ENCODE measurements around the gene IL27RA. TPM values are rescaled to one million over a fixed set of nuclear protein-coding genes. Genes with fewer than 3 reads are reported as not detected.
"Not testable (repeated sequence)": the region's sequence is repeated elsewhere in the genome, so short reads cannot be mapped to it uniquely, and the experiment has no call there.

The IL27RA gene
- total RNA-seq, 4 donors from 2014 or later = 3.0 to 5.5 (median 4.5) TPM

DNA sequence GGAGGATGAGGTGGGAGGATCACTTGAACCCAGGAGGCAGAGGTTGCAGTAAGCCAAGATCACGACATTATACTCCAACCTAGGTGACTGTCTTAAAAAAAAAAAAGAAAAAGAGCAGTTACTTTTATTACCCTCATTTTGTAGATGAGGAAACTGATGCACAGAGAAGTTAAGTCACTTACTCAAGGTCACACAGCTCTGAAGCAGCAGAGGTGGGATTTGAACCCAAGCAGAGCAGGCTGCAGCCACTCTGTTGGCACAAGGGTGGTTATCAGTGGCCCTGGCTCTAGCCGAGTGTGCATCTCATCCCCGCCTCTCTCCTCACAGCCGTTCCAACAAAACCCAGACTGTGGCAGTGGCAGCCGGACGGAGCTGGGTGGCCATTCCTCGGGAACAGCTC, 7.6 kb downstream of the IL27RA start:
- Histone ChIP-seq H3K27me3 (peaks cover 0 to 2% (median 0%) of the 10 kb centered on the region in 4 donors), H3K4me3 (no peak overlapping the region), H3K36me3 (no peaks in the 10 kb centered on the region), H3K27ac (replicated peaks in 1 of 4) (no peak overlapping the region), H3K4me1 (peaks cover 0 to 10% (median 8%) of the 10 kb centered on the region in 4 donors), H3K9me3 (no peaks in the 10 kb centered on the region)
- WGBS = 81% methylated on average over 6 of the region's 7 CpGs
- no peak for DNase-seq (ENCODE audit: extremely low spot score)
- no peak for TF ChIP-seq EP300 (IDR thresholded peaks at IDR 0.05)
- TF ChIP-seq, protein P1, sequence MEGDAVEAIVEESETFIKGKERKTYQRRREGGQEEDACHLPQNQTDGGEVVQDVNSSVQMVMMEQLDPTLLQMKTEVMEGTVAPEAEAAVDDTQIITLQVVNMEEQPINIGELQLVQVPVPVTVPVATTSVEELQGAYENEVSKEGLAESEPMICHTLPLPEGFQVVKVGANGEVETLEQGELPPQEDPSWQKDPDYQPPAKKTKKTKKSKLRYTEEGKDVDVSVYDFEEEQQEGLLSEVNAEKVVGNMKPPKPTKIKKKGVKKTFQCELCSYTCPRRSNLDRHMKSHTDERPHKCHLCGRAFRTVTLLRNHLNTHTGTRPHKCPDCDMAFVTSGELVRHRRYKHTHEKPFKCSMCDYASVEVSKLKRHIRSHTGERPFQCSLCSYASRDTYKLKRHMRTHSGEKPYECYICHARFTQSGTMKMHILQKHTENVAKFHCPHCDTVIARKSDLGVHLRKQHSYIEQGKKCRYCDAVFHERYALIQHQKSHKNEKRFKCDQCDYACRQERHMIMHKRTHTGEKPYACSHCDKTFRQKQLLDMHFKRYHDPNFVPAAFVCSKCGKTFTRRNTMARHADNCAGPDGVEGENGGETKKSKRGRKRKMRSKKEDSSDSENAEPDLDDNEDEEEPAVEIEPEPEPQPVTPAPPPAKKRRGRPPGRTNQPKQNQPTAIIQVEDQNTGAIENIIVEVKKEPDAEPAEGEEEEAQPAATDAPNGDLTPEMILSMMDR (IDR thresholded peaks at IDR 0.05) = no peak
- intact Hi-C loops (cut with DNase I) = no loop called here

DNA sequence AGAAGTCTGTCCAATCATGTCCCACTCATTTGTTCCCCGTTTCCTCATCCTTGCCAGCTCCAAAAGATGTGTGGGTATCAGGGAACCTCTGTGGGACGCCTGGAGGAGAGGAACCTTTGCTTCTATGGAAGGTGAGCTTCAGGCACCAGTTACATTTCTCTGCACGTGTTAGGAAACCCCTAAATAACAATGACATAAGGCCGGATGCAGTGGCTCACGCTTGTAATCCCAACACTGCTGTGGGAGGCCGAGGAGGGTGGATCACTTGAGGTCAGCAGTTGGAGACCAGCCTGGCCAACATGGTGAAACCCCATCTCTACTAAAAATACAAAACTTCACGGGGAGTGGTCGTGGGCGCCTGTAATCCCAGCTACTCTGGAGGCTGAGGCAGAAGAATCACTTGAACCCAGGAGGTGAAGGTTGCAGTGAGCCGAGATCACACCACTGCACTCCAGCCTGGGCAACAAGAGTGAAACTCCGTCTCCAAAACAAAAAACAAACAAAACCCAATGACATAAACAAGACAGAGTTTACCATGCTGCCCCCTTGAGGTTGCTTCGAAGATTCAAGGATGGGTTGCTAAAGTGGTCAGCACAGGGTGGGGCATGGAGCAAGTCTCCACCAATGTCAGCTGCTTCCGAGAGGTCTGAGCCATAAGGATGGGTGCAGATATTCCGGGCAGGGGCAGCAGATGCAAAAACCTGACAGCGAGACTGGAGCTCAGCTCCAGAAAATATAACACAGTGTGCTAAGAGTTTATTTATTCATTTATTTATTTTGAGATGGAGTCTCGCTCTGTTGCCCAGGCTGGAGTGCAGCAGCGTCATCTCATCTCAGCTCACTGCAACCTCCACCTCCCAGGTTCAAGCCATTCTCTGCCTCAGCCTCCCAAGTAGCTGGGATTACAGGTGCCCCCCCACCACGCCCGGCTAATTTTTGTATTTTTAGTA, 11.4 kb downstream of the IL27RA start:
- WGBS = 71% methylated on average over 18 of the region's 19 CpGs
- H3K27me3 ChIP-seq; intact Hi-C loops (cut with DNase I); H3K4me1 ChIP-seq; H3K36me3 ChIP-seq; H3K9me3 ChIP-seq; H3K4me3 ChIP-seq: not testable (repeated sequence)
- TF ChIP-seq, protein P1 (IDR thresholded peaks at IDR 0.05) = peak; percentile 31 to 55 (median 41)
- DNase-seq (ENCODE audit: extremely low spot score) = peak; percentile 90
- H3K27ac ChIP-seq (replicated peaks in 1 of 4) = peak overlapping the region in 1 of 4 donors; percentile 23

DNA sequence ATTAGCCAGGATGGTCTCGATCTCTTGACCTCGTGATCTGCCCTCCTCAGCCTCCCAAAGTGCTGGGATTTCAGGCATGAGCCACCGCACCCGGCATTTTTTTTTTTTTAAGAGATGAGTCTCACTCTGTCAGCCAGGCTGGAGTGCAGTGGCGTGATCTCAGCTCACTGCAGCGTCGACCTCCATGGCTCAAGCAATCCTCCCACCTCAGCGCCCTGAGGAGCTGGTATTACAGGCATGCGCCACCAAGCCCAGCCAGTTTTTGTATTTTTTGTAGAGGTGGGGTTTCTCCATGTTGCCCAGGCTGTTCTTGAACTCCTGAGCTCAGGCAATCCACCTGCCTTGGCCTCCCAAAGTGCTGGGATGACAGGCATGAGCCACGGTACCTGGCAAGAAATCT, 16.3 kb downstream of the IL27RA start:
- intact Hi-C loops (cut with DNase I); H3K4me3 ChIP-seq; DNase-seq (ENCODE audit: extremely low spot score); H3K9me3 ChIP-seq; H3K27ac ChIP-seq (replicated peaks in 1 of 4); H3K27me3 ChIP-seq; H3K4me1 ChIP-seq: not testable (repeated sequence)
- WGBS = 97% methylated on average over 10 of the region's 10 CpGs
- peaks cover 0 to 24% (median 0%) of the 10 kb centered on the region in 4 donors for H3K36me3 ChIP-seq

DNA sequence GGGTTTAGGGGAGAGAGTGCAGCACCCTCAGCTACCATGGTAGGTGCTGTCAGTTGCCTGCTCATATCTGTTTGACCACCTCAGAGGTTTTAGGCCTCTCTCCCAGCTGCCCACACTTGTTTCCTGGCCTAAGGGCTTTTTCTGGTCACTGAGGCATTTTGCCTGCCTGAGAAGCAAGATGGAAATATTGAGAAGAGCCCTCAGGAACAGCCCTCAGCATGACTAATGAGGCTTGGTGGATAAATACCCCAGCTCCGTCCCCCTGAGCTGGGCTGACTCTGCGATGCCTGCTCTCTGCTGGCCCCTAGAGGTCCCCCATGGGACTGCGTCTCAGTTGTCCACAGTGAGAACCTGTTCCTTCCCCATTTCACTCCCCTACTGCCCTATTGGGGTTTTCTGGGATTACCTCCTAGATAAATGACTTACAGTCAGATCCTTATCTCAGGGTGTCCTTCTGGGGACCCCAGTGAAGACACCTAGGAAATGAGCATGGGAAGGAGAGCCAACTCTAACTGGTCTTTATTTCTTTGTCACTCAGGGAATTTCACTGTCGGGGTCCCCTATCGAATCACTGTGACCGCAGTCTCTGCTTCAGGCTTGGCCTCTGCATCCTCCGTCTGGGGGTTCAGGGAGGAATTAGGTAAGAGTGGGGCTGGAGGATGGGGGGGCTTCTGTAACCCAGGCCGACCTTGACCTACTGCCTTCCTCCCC, 17.0 kb downstream of the IL27RA start:
- intact Hi-C loops (cut with DNase I) = no loop called here
- Histone ChIP-seq H3K9me3 (peaks cover 0 to 8% (median 4%) of the 10 kb centered on the region in 4 donors), H3K27me3 (no peaks in the 10 kb centered on the region), H3K4me1 (no peaks in the 10 kb centered on the region), H3K4me3 (no peak overlapping the region), H3K27ac (replicated peaks in 1 of 4) (no peak overlapping the region), H3K36me3 (peaks cover 0 to 24% (median 0%) of the 10 kb centered on the region in 4 donors)
- peak; percentile 89 for DNase-seq (ENCODE audit: extremely low spot score)
- 85% methylated on average over 8 of the region's 8 CpGs for WGBS
- TF ChIP-seq, protein P1 (IDR thresholded peaks at IDR 0.05) = peak; percentile 50 to 80 (median 50)
- TF ChIP-seq POLR2AphosphoS5 (IDR thresholded peaks at IDR 0.05) = no peak

DNA sequence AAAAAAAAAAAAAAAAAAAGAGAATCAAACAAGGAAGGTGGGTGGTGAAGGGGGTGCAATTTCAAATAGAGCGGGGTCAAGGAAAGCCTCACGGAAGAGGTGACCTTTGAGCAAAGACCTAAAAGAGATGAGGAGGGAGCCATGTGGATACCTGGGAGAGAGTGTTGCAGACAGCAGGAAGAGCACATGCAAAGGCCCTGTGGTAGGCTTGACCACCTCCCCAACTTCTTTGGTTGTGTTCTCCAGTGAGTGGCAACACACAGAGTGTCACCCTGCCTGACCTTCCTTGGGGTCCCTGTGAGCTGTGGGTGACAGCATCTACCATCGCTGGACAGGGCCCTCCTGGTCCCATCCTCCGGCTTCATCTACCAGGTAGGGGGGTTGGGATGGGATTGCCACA, 18.9 kb downstream of the IL27RA start:
- Histone ChIP-seq H3K27me3 (no peaks in the 10 kb centered on the region), H3K4me1 (no peaks in the 10 kb centered on the region), H3K9me3 (peaks cover 0 to 9% (median 4%) of the 10 kb centered on the region in 4 donors), H3K27ac (replicated peaks in 1 of 4) (no peak overlapping the region), H3K4me3 (no peak overlapping the region), H3K36me3 (peaks cover 0 to 24% (median 0%) of the 10 kb centered on the region in 4 donors)
- WGBS = 98% methylated on average over 2 of the region's 4 CpGs
- no peak for DNase-seq (ENCODE audit: extremely low spot score)
- intact Hi-C loops (cut with DNase I) = no loop called here
- TF ChIP-seq, protein P1 (IDR thresholded peaks at IDR 0.05) = no peak
- no peak for TF ChIP-seq POLR2A (IDR thresholded peaks at IDR 0.05; ENCODE audit: low read depth)
- no peak for TF ChIP-seq EP300 (IDR thresholded peaks at IDR 0.05)
- TF ChIP-seq POLR2AphosphoS5 (IDR thresholded peaks at IDR 0.05) = no peak

DNA sequence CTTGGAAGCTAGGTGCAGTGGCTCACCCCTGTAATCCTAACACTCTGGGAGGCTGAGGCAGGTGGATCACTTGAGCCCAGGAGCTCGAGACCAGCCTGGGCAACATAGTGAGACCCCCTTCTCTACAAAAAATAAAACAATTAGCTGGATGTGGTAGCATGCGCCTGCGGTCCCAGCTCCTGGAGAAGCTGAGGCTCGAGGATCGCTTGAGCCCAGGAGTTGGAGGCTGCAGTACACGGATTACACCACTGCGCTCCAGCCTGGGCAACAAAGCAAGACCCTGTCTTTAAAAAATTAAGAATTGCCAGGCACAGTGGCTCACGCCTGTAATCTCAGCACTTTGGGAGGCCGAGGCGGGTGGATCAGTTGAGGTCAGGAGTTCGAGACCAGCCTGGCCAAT, 19.4 kb downstream of the IL27RA start:
- H3K4me1 ChIP-seq; H3K9me3 ChIP-seq; DNase-seq (ENCODE audit: extremely low spot score); H3K4me3 ChIP-seq; H3K27ac ChIP-seq (replicated peaks in 1 of 4); intact Hi-C loops (cut with DNase I); H3K27me3 ChIP-seq: not testable (repeated sequence)
- H3K36me3 ChIP-seq = peaks cover 0 to 24% (median 0%) of the 10 kb centered on the region in 4 donors
- WGBS = 90% methylated on average over 11 of the region's 11 CpGs

All from esophagus muscularis mucosa (tissue), 4 donors.